GM19455 (cell line): ENCODE measurements around the gene ADGRA1.
"Not testable (repeated sequence)": the region's sequence is repeated elsewhere in the genome, so short reads cannot be mapped to it uniquely, and the experiment has no call there.

Source experiments
- ATAC-seq: cut with Tn5 transposase; IDR thresholded peaks from one replicate; pipeline ENCODE4 v1.9.1; 2021; ENCODE audit not compliant: unreplicated experiment

Gene ADGRA1, protein sequence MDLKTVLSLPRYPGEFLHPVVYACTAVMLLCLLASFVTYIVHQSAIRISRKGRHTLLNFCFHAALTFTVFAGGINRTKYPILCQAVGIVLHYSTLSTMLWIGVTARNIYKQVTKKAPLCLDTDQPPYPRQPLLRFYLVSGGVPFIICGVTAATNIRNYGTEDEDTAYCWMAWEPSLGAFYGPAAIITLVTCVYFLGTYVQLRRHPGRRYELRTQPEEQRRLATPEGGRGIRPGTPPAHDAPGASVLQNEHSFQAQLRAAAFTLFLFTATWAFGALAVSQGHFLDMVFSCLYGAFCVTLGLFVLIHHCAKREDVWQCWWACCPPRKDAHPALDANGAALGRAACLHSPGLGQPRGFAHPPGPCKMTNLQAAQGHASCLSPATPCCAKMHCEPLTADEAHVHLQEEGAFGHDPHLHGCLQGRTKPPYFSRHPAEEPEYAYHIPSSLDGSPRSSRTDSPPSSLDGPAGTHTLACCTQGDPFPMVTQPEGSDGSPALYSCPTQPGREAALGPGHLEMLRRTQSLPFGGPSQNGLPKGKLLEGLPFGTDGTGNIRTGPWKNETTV

DNA sequence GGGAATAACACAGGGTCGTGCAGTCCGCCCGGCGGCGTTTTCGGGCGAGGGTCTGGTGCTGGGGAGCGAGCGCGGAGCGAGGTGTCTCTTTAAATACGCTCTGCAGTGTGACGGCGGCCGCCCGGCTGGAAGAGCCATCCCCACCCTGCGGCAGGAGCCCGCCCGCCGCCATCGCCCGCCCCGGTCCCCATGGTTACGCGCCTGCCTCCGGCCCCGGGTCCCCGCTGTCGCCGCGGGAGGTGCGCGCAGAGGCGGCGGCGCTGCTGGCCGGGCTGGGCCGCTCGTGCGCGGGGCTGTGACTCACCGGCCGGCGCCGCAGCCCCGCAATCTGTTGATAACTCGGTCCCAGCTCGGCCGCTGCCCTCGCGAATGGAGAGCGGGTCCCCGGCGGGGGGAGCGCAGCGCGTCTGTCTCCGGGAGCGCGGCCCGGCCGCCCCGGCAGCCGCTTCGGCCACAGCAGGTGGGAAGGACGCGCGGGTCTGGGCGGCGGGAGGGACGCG lies at the start of gene ADGRA1:
Gene ADGRA1, plus strand, starts transcription at position 246 of the 500 bp plus-strand sequence. CDS start 986 bp downstream, outside the sequence.
- no peak for ATAC-seq

DNA sequence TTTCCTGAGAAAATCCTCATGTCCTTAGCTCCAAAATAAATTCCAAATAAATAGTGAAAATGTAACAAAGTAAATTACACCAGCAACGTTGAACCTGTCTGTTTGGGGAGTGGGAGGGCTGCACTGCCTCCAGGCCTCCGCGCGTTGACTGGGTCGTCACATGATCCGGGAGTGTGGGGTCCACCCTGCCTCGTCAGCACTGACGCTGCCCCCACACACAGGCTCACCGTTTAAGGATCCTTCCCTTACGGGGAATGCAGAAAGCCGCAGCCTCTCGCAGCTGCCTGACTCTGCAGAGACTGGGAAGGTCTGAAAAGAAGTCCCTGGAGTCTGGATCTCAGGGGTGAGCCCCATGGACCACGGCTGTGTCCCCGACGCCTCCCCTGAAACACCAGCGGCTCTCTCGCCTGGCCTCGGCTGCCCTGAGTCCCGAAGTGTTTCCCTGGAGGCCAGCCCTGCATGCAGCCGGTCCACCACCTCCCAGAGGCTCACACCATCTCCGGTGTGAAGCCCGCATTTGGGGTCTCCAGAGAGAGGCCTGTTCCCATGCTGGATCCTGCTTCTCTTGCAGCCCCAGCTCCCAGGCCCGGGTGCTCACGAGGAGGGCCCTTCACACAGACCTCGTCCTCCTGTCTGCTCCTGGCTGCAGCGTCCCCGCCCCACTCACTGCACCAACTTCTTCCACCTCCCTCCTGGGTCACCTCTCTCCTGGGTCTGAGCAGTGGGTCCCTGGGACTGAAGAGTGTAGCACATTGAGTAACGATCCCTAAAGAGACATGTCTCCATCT lies 49.5 kb upstream of the ADGRA1 start:
- no peak for ATAC-seq

DNA sequence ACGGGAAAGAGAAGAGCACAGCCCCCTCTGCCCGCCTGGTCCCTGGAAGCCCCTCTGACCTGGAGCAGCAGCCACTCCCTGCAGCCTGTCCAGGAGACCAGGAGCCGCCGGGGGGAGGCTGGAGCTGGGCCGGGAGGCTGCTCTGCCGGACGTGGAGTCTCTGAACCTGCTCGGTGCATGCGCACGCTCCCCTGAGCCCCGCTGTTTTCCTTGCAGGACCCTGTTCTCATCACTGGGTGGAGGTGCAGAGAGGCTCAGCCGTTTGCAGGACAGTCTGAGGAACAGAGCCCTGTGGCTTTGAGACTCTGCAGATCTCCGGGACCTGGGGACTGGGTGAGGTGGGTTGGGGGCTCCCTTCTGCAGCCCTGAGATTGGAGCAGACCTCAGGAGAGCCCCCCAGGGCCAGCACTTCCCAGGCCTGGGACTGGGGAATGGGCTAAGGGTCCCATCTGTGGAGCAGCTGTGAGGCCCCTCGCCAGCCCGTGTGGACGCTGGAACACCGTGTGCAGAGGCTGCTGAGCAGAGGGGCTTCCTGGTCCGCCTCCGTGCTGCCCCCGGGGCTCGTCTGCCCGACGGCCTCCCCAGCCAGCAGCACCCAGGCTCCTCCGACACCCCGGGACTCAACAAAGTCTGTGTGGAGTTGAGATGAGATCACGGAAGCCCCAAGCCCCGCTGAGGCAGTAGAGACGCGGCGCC lies 48.5 kb upstream of the ADGRA1 start:
- ATAC-seq: no peak

DNA sequence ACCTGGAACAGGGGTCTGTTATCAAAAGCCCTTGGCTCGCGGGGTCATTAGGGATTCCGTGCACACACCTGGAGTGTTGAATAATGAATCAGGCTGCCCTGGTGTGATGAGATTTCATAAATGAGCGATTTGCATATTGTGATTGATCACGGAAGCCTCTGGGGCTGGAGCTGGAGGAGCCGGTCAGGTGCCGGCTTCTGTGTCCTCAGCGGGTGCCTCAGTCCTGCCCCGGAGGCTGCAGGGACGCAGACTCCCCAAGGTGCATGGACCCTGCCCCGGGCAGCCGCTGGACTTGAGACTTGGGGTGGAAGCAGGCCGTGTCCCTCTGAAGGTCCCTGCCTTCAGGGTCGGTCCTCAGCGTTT lies 47.9 kb upstream of the ADGRA1 start:
- ATAC-seq: no peak

DNA sequence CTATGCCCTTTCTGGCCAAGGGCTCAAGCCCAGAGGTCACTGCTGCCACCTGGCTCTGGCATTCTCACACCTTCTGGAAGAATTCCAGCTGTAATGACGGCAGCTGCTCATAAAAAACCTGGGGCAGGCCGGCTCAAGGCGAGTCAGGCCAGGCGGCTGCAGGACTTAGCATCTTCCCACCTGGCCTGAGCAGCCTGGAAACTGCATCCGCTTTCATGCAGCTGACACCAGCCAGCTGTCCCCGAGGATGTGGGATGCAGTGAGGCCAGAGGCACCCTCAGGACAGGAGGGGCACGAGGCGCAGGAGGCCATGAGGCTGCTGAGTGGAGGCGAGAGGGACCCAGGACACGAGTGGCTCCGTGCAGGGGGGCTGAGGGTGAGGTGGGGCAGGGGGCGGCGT lies 47.5 kb upstream of the ADGRA1 start:
- no peak for ATAC-seq

DNA sequence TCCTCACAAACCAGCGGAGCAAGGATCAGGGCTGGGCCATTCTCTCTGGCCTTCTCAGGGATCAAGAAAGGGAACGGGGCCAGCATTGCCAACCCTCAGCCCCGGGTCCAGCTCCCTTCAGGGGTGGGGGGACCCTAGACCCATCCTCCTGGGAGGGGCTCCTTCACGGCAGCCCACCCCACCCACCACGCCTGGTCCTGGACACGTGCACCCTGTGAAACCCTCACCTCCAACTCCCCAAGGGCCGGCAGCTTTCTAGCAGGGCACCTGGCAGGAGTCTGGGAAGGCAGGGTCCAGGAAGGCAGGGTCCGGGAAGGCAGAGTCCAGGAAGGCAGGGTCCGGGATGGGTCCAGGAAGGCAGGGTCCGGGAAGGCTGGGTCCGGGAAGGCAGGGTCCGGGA lies 46.6 kb upstream of the ADGRA1 start:
- ATAC-seq: no peak

DNA sequence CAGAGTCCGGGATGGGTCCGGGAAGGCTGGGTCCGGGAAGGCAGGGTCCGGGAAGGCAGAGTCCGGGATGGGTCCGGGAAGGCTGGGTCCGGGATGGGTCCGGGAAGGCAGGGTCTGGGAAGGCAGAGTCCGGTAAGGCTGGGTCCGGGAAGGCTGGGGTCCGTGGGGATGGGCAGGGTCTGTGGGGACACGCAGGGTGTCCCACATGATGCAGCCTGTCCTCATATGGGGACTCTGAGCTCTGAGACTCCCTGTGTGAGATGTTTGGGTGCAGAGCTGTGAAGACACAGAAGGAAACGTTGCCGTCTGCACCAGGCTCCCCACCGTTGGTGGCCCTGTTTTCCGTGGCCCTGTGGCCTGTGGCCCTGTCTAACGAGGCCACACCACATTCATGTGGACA lies 45.7 kb upstream of the ADGRA1 start:
- no peak for ATAC-seq

DNA sequence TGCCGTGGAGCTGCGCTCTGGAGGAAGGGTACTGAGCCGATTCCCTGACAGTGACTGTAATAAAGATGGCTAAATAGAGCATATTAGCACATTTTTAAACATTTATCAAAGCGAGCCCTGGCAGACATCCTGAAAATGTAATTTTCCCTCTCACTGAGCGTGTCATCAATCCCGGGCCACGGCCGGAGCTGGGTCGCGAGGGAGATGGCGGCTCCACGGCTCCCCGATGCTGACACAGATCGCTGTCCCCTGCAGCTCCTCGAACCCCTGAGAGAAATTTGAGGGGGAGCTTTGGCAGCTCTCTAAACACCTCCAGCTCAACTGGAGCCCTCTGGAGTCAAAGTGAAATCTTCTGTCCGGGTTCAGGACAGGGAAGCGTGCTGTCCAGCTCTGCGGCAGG lies 44.9 kb upstream of the ADGRA1 start:
- no peak for ATAC-seq

DNA sequence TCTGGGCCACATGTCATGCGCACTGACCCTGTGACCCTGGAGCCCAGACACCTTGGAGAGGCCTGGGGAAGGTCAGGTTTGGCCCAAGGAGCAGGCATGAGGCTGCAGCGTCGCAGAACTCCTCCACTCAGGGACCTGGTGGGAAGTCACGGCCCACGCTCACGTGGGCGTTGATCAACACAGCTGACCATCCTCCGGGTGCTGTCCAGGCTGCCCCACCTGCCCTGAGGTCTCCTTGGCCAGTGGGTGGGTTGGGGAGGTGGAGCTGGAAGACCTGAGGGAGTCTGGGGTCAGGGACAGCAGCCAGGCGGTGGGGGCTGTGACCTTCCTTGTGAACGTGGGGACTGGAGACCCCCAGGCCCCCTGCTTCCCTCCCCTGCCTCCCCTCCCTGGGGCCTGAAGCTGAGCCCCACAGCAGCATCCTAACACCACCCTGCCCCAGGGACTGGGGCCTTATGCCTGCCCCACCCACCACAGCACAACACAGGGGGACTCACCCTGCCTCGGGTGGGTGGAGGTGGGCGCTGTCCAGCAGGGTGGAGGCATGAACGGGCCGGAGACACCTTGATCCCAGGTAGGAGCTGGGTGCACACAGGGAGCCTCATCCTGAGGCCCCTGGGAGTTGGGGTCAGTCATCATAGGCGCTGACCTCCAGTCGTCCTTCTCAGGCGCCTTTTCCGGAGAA lies 44.0 kb upstream of the ADGRA1 start:
- no peak for ATAC-seq

DNA sequence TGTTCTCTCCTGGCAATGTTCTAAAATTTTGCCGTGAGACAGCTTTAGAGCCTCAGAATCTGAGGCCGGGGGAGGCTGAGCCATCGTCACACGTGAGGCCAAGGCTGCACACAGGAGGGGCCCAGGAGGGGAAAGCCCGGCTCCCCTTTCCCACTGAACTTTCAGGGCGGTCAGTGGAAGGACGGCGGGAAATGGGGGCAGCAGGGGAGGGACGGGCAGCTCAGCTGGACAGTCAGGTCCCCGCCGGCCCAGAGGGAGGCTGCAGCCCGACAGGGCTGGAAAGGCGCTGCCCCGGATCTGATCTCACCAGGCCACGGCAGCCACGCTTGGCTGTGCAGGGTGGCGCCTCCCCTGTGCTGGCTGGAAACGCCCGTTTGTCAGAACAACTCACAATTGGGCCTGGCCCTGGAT lies 43.3 kb upstream of the ADGRA1 start:
- no peak for ATAC-seq

DNA sequence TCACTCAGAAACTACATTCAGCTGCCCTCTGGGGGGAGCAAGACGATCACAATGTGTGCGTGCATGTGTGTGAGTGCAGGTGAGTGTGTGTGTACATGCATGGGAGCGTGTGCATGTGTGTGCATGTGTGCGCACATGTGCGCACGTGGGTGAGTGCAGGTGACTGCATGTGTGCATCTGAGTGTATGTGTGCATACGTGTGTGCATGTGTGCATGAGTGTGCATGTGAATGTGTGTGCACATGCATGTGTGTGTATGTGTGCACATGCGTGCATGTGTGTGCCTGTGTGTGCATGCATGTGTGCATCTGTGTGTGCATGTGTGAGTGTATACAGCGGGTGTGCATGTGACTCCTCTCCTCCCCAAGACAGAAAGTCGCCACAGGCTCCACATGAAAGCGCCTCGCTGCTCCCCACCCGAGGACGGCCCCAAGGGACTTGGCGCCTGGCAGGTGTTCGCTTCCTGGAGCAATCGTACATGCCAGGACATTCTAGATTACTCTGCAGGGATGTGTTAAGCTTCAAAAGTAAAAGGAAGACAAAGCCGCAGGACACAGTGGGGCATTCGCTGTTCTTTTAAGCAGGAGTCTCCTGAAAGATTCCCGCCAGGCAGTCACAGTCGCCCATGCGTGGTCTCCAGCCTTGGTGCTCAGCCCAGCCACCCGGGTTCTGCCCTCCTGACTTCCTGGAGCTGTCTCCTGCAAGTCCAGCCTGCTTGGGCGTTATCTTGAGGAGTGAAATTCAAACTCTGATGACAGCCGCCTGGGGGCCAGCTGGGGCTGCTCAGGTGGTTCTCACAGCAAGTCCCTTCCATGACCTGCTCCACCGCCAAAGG lies 42.0 kb upstream of the ADGRA1 start:
- no peak for ATAC-seq

DNA sequence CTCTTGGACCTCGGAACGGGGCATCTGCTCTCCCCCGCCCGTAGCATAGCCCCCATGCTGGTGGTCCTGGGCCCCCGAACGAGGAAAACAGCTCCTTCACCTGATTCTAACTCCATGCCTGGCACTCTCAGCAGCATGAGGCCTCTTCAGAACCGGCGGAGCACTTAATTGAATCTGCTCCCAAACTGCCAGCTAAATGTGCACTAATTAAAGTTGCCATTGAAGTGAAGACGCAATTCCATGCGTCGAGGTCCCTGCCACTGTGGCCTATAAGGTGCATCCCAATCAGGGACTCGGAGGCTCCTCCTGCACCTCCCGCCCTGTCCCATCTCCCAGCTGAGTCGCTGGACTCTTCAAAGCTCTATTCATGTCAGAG lies 41.3 kb upstream of the ADGRA1 start:
- ATAC-seq: no peak

DNA sequence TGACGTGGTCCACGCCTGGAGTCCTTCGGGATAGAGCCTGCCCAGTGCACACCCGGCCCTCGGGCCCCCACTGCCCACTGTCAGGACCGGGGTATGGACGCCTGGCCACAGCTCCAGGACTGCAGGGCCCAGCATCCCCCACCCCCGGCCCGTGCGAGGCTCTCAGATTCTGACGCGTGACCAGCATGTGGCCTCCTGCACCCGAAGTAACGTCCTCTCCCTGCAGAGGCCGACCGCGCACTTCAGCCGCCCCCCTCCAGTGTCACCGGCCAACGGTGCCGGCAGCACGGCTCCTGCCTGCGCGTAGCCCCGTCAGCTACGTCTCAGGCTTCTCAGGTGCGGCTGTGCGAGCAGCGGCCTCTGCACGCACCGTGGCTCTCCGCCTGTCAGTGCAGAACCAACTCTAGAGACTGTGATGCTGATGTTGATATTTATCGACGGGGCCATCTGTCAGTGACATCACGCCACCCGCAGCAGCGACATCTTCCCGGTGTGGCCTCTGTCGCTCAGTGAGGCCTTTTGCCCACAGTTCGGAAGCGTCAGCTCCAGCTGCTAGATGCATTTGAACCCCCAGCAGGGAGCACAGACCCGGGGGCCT lies 40.1 kb upstream of the ADGRA1 start:
- ATAC-seq: no peak

DNA sequence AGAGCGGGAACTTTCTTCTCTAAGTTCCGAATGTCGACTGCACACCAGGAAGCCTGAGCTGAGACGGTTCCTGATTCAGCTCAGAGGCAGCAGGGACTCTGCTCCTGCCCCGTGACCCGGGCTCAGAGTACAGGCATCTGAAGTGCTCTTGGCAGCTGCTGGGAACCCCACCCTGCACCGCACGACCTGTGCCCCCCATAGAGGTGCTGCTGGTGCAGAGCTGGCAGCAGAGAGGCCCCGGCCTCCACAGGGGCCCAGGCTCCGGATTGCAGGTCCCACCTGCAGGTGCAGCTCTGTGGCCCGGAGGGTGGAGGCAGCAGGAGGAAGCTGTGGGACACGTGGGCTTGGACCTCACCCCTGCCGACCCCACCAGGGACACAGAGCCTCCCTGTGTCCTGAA lies 39.5 kb upstream of the ADGRA1 start:
- no peak for ATAC-seq

DNA sequence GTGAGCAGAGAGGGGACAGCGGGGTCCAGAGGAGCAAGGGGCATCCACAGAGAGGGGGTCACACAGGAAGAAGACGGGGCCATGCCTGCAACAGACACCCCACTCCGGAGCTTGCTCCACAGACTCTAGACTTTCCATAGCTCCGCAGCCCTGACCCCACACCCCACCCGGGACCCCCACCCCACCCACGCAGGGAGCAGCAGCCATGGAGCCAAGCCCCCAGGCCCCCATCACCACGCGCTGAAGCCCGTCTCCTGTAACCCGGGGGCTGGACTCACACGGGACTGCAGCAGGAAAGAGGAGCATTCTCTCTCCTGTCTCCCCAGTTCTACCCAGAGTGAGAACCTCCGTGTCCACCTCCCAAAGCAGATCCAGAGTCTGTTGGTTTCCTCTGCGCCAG lies 38.8 kb upstream of the ADGRA1 start:
- no peak for ATAC-seq

DNA sequence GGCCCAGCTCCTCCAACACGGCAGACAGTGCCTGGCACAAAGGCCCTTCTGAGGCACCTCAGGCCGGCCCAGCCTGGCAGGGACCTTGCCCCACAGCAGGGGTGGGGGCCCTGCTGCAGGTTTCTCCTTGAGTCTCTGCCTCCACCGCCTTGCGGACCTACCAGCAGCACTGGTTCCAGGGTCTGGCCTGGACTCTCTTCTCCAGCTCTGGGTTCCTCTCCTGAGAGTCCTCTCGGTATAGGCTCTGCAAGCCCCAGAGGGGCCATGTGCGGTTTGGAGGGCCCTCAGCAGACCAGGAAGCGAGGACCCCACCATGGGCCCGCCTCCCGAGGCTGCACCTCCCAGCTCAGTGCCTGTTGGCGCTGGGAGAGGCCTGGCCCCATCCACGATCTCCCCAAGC lies 38.1 kb upstream of the ADGRA1 start:
- no peak for ATAC-seq

DNA sequence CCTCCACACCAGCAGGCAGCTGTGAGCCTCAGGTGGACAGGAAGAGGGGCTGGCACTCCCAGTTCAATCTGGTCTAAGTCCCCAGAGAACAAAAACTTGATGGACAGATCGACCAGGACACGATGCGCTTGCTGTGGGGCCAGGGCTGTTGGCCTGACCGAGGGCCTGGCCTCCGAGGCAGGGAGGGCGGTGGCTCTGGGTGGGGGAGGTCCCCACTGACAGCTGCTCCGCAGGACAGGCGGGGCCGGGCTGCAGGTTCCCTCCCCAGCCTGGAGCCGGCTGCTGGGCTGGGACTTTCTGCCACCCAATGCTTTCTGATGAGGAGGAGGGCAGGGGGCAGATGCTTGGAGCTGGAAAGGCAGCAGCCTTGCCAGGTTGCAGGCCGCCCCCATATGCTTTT lies 37.4 kb upstream of the ADGRA1 start:
- no peak for ATAC-seq

DNA sequence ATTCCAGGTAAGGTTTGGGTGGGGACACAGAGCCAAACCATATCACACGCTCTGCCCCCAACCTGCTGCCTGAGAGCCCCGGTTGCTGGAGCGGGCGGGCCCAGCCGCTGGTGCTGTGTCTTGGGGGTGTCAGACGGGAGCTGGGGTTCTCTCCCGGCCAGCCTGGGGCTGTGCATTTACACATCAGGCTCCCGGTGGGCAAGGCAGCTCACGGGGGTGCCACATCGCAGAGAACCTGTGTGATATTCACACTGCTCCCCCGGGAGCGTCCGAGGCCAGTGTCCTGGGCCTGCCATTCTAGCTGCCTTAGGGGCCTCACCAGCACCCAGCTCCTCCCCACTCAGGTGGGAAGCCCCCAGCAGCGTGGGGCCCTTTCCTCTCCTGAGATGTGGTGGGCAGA lies 35.6 kb upstream of the ADGRA1 start:
- no peak for ATAC-seq

DNA sequence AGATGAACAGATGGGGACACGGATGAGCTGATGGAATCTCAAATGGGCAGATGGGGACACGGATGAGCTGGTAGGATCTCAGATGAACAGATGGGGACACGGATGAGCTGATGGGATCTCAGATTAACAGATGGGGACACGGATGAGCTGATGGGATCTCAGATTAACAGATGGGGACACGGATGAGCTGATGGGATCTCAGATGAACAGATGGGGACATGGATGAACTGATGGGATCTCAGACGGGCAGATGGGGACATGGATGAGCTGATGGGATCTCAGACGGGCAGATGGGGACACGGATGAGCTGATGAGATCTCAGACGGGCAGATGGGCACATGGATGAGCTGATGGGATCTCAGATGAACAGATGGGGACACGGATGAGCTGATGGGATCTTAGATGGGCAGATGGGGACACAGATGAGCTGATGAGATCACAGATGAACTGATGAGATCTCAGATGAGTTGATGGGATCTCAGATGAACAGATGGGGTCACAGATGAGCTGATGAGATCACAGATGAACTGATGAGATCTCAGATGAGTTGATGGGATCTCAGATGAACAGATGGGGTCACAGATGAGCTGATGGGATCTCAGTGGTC lies 34.1 kb upstream of the ADGRA1 start:
- not testable (repeated sequence) for ATAC-seq
